ENCODE data around the gene PRPF6. TPM values are rescaled to one million over a fixed set of nuclear protein-coding genes. Genes with fewer than 3 reads are reported as not detected.

The PRPF6 gene
- total RNA-seq, 4 donors from 2014 or later = 44.3 to 80.3 (median 57.2) TPM

GRCh38 chr20:63942969-63943807 lies 37.7 kb upstream of the PRPF6 start:
- TF ChIP-seq CTCF (IDR thresholded peaks at IDR 0.05; ENCODE audit: low read depth) = no peak

- TF ChIP-seq CTCF (IDR thresholded peaks at IDR 0.05; ENCODE audit: low read depth) = no peak
Measured at GRCh38 chr20:63943808-63944077, 37.2 kb upstream of the PRPF6 start.

- no peak for TF ChIP-seq CTCF (IDR thresholded peaks at IDR 0.05; ENCODE audit: low read depth)
Measured at GRCh38 chr20:63944078-63944941, 36.6 kb upstream of the PRPF6 start.

- no peak for TF ChIP-seq CTCF (IDR thresholded peaks at IDR 0.05; ENCODE audit: low read depth)
Measured at GRCh38 chr20:63945031-63945658, 35.8 kb upstream of the PRPF6 start.

- TF ChIP-seq CTCF (IDR thresholded peaks at IDR 0.05; ENCODE audit: low read depth) = no peak
Measured at GRCh38 chr20:63945921-63946920, 34.7 kb upstream of the PRPF6 start.

- no peak for TF ChIP-seq CTCF (IDR thresholded peaks at IDR 0.05; ENCODE audit: low read depth)
Measured at GRCh38 chr20:63946986-63947637, 33.8 kb upstream of the PRPF6 start.
